Gastrocnemius medialis (tissue), 4 donors: ENCODE measurements around the gene NPRL2. TPM values are rescaled to one million over a fixed set of nuclear protein-coding genes. Genes with fewer than 3 reads are reported as not detected.

Experiments used
- ATAC-seq, 2 donors: fragments of 150-250 bp; one replicate each; pipeline ENCODE4 v1.9.1; 2016
- DNase-seq, 2 donors: peaks; one replicate each; pipeline ENCODE4 v3.0.0-alpha.2; 2019
- H3K27ac ChIP-seq, 4 donors: fragments of 200-600 bp; sonication (generic); 1 replicate in 1 of 4; 2 replicates in 3 of 4; pipeline ENCODE4 v1.5.1; 2016 to 2018; ENCODE audit warnings: mild to moderate bottlenecking in 2 of 4, moderate library complexity in 1 of 4
- H3K27me3 ChIP-seq, 3 donors: fragments of 200-600 bp; sonication (generic) in 2 of 3; 1 replicate in 1 of 3; 2 replicates in 2 of 3; pipeline versions ENCODE4 v1.5.1 to v1.6.0; 2016 to 2019; ENCODE audit warnings: mild to moderate bottlenecking in 1 of 3, moderate library complexity in 1 of 3
- H3K36me3 ChIP-seq, 2 donors: fragments of 200-600 bp; sonication (generic) in 1 of 2; one replicate each; pipeline ENCODE4 v1.5.1; 2017 to 2018
- H3K4me1 ChIP-seq, 2 donors: fragments of 200-600 bp; sonication (generic) in 1 of 2; one replicate each; pipeline ENCODE4 v1.5.1; 2016 to 2017; ENCODE audit warnings: mild to moderate bottlenecking in 2 of 2
- H3K4me3 ChIP-seq, 4 donors: fragments of 200-600 bp; sonication (generic) in 3 of 4; 1 replicate in 1 of 4; 2 replicates in 3 of 4; pipeline ENCODE4 v1.5.1; 2016 to 2019; ENCODE audit warnings: mild to moderate bottlenecking in 2 of 4
- H3K9me3 ChIP-seq, 3 donors: fragments of 200-600 bp; sonication (generic) in 2 of 3; 1 replicate in 1 of 3; 2 replicates in 2 of 3; pipeline ENCODE4 v1.5.1; 2016 to 2019
- CTCF ChIP-seq, 5 experiments: fragments of 450-650 bp in 3 of 5; fragments of 200-600 bp in 2 of 5; sonication (generic) in 2 of 5; IDR thresholded peaks in 4 of 5; conservative IDR thresholded peaks in 1 of 5; 1 replicate in 4 of 5; 2 replicates in 1 of 5; pipeline ENCODE4 v1.5.1; 2016 to 2019; ENCODE audit warnings: antibody characterized with exemption in 5 of 5, mild to moderate bottlenecking in 3 of 5, moderate library complexity in 3 of 5
- POLR2A ChIP-seq, 2 donors: fragments of 450-650 bp; IDR thresholded peaks; one replicate each; pipeline ENCODE4 v1.6.1; 2017; ENCODE audit warnings: antibody characterized with exemption in 2 of 2, mild to moderate bottlenecking in 2 of 2, moderate library complexity in 2 of 2
- in situ Hi-C, 4 donors: fragments of 200-750 bp; cut with MboI; loops; one replicate each; pipeline versions ENCODE4 v1.15.0 to v1.8.0; 2017; ENCODE audit warnings: low sequenced_read_pairs in 4 of 4
- intact Hi-C: fragments of 100-400 bp; cut with DNase I; formaldehyde crosslinking; loops from one replicate; pipeline ENCODE4 v1.15.1; 2023; ENCODE audit warnings: low total_unique reads
- total RNA-seq, 4 donors: library from RNA; depleted of rRNA; stranded (reverse); fragments of >200 nt; gene quantifications; one replicate each; pipeline versions ENCODE4 v1.1.0 to v1.2.3, GENCODE V29; 2016

NPRL2 gene
- total RNA-seq, 4 donors from 2014 or later = 14.1 to 26.2 (median 23.1) TPM

GRCh38 chr3:50323614-50324199 lies 26.9 kb downstream of the NPRL2 start:
- Histone ChIP-seq H3K4me3 (peak overlapping the region in 1 of 4 donors; percentile 29), H3K36me3 (peaks cover 0 to 24% of the 10 kb centered on the region in 2 donors), H3K9me3 (no peaks in the 10 kb centered on the region), H3K4me1 (peaks cover 48 to 52% of the 10 kb centered on the region in 2 donors), H3K27me3 (no peaks in the 10 kb centered on the region), H3K27ac (peak overlapping the region; percentile 93 to 96 (median 95))
- in situ Hi-C loops (no loop called here), intact Hi-C loops (loop anchor here (2.0 kb wide), 1 partner anchor 63 kb away; no protein-coding TSS in a partner anchor)
- peak in 1 of 2 donors; percentile 22 for TF ChIP-seq POLR2A (IDR thresholded peaks at IDR 0.05)
- TF ChIP-seq CTCF (IDR thresholded peaks at IDR 0.05 in 4 of 5, conservative IDR thresholded peaks at IDR 0.05 in 1 of 5) = no peak
- peak in 1 of 2 donors; percentile 1 for ATAC-seq
- DNase-seq = no peak

GRCh38 chr3:50323092-50323600 lies 27.4 kb downstream of the NPRL2 start:
- intact Hi-C loops = no loop called here
- Histone ChIP-seq H3K4me3 (peak overlapping the region in 3 of 4 donors; percentile 72 to 80 (median 78)), H3K36me3 (peaks cover 0 to 30% of the 10 kb centered on the region in 2 donors), H3K9me3 (no peaks in the 10 kb centered on the region), H3K27ac (peak overlapping the region; percentile 93 to 96 (median 95)), H3K27me3 (no peaks in the 10 kb centered on the region), H3K4me1 (peaks cover 50 to 53% of the 10 kb centered on the region in 2 donors)
- ATAC-seq (no peak), DNase-seq (no peak)
- TF ChIP-seq POLR2A (IDR thresholded peaks at IDR 0.05) (no peak), CTCF (IDR thresholded peaks at IDR 0.05 in 4 of 5, conservative IDR thresholded peaks at IDR 0.05 in 1 of 5) (no peak)
- in situ Hi-C loops = no loop called here

- Histone ChIP-seq H3K27me3 (no peaks in the 10 kb centered on the region), H3K36me3 (peaks cover 0 to 33% of the 10 kb centered on the region in 2 donors), H3K27ac (peak within 1 kb of the TSS; percentile 93 to 96 (median 95)), H3K4me3 (peak within 1 kb of the TSS; percentile 72 to 85 (median 79)), H3K9me3 (no peaks in the 10 kb centered on the region), H3K4me1 (peaks cover 56 to 57% of the 10 kb centered on the region in 2 donors)
- in situ Hi-C loops (no loop called here), intact Hi-C loops (no loop called here)
- DNase-seq (no peak), ATAC-seq (no peak)
- peak in 1 of 2 donors; percentile 27 for TF ChIP-seq POLR2A (IDR thresholded peaks at IDR 0.05)
- no peak for TF ChIP-seq CTCF (IDR thresholded peaks at IDR 0.05 in 4 of 5, conservative IDR thresholded peaks at IDR 0.05 in 1 of 5)
These were observed 28.0 kb downstream of the NPRL2 start, which contains the start of gene HYAL2 for GRCh38 chr3:50322386-50323091. Gene HYAL2, minus strand, starts transcription at chr3:50322745. Its CDS starts 2,256 bp downstream, at chr3:50320489.

- H3K9me3 ChIP-seq = no peaks in the 10 kb centered on the region
- ATAC-seq (no peak), DNase-seq (no peak)
- H3K27me3 ChIP-seq = no peaks in the 10 kb centered on the region
- intact Hi-C loops = no loop called here
- peaks cover 56 to 57% of the 10 kb centered on the region in 2 donors for H3K4me1 ChIP-seq
- H3K4me3 ChIP-seq = peak overlapping the region; percentile 72 to 85 (median 79)
- in situ Hi-C loops = no loop called here
- TF ChIP-seq CTCF (IDR thresholded peaks at IDR 0.05 in 4 of 5, conservative IDR thresholded peaks at IDR 0.05 in 1 of 5) (no peak), POLR2A (IDR thresholded peaks at IDR 0.05) (no peak)
- peaks cover 0 to 33% of the 10 kb centered on the region in 2 donors for H3K36me3 ChIP-seq
- peak overlapping the region; percentile 93 to 96 (median 95) for H3K27ac ChIP-seq
These were observed 28.5 kb downstream of the NPRL2 start for GRCh38 chr3:50322115-50322385.
